Ovary (tissue), 9 donors: ENCODE results near the gene RSRC1. TPM values are rescaled to one million over a fixed set of nuclear protein-coding genes. Genes with fewer than 3 reads are reported as not detected.

ENCODE experiments used
- DNase-seq, 5 donors: peaks; one replicate each; pipeline ENCODE4 v3.0.0-alpha.2; 2019 to 2020
- H3K27ac ChIP-seq, 2 donors: fragments of 200-600 bp; one replicate each; pipeline versions ENCODE4 v1.5.1 to v1.8.0; 2019 to 2022
- H3K27me3 ChIP-seq: fragments of 200-600 bp; one replicate; pipeline ENCODE4 v1.8.0; 2022
- H3K36me3 ChIP-seq: fragments of 200-600 bp; sonication (generic); one replicate; pipeline ENCODE4 v1.5.1; 2019
- H3K4me1 ChIP-seq: one replicate; pipeline ENCODE4 v1.8.1; 2013; ENCODE audit warnings: mild to moderate bottlenecking, moderate library complexity; ENCODE audit not compliant: insufficient read depth
- H3K4me3 ChIP-seq: fragments of 200-600 bp; sonication (generic); one replicate; pipeline ENCODE4 v1.5.1; 2017
- H3K9me3 ChIP-seq, 2 donors: fragments of 200-600 bp in 1 of 2; sonication (generic) in 1 of 2; one replicate each; pipeline versions ENCODE4 v1.5.1 to v1.8.1; 2013 to 2019; ENCODE audit warnings: mild to moderate bottlenecking in 1 of 2, moderate library complexity in 1 of 2
- EP300 ChIP-seq: sonication (generic); formaldehyde crosslinking; IDR thresholded peaks from one replicate; pipeline ENCODE4 v1.6.1; 2017; ENCODE audit warnings: antibody characterized with exemption
- POLR2A ChIP-seq: fragments of 450-650 bp; IDR thresholded peaks from one replicate; pipeline ENCODE4 v1.6.1; 2017; ENCODE audit warnings: antibody characterized with exemption, mild to moderate bottlenecking, moderate library complexity
- WGBS, 3 donors: extraction: QIAGEN DNeasy Blood & Tissue Kit in 1 of 3; methylation state at CpG; one replicate each; pipeline versions ENCODE4 v1.1.5 to v1.1.7; 2013 to 2017; 5-methylcytosine and 5-hydroxymethylcytosine counted together
- intact Hi-C, 4 donors: fragments of 100-400 bp; cut with DNase I; formaldehyde crosslinking; loops; one replicate each; pipeline versions ENCODE4 v1.11.0 to v1.15.1; 2022 to 2023
- polyA plus RNA-seq, 2 donors: library from polyadenylated mRNA; stranded (reverse); fragments of 200-250 nt in 1 of 2; fragments of 350-450 nt in 1 of 2; fragmentation: Illumina TruSeq in 1 of 2; extraction: RNeasy Lipid Tissue Mini Kit (QIAGEN cat#74804) in 1 of 2; gene quantifications; one replicate each; pipeline ENCODE4 v1.2.3, GENCODE V29; 2013 to 2014
- total RNA-seq, 7 donors: library from RNA; depleted of rRNA in 2 of 7; stranded (reverse); fragments of >200 nt in 2 of 7; fragmentation: NEBNext Ultra II Directional in 3 of 7; extraction: Animal tissue kit (Norgen Biotek cat#: 25700) in 3 of 7; gene quantifications; one replicate each; pipeline versions ENCODE4 v1.1.0 to v1.2.4, GENCODE V29; 2016 to 2023
- TF ChIP-seq, protein P1 (sequence below), 3 donors: fragments of 450-650 bp in 2 of 3; fragments of 200-600 bp in 1 of 3; IDR thresholded peaks; one replicate each; pipeline versions ENCODE4 v1.5.1 to v1.8.0; 2016 to 2022; ENCODE audit warnings: antibody characterized with exemption in 3 of 3, mild to moderate bottlenecking in 1 of 3
- donor health status: DM: no; HTN: no; CAD: no; lungs with moderate emphysema.
- donor health status: DM: no; HTN: no; CAD: no.
- donor health status: Bipolar disorder and iron deficiency.
- donor health status: DM: yes; HTN: yes; CAD: no.
- donor health status: DM: no; HTN: no; CAD: no.
- donor health status: DM: yes; HTN: yes; CAD: no.

The RSRC1 gene
- total and polyA plus RNA-seq, 9 donors, result 13.4 to 45.1 (median 31.8) TPM

GRCh38 chr3:158572766-158573060 lies 462.8 kb downstream of the RSRC1 start:
- Histone ChIP-seq H3K9me3 (no peaks in the 10 kb centered on the region), H3K27ac (no peak overlapping the region), H3K4me1 (peaks cover 4% of the 10 kb centered on the region), H3K4me3 (no peak overlapping the region), H3K27me3 (no peaks in the 10 kb centered on the region), H3K36me3 (no peaks in the 10 kb centered on the region)
- peak in 1 of 5 donors; percentile 19 for DNase-seq
- intact Hi-C loops, result no loop called here
- TF ChIP-seq POLR2A (no peak), EP300 (no peak)
- TF ChIP-seq, protein P1, sequence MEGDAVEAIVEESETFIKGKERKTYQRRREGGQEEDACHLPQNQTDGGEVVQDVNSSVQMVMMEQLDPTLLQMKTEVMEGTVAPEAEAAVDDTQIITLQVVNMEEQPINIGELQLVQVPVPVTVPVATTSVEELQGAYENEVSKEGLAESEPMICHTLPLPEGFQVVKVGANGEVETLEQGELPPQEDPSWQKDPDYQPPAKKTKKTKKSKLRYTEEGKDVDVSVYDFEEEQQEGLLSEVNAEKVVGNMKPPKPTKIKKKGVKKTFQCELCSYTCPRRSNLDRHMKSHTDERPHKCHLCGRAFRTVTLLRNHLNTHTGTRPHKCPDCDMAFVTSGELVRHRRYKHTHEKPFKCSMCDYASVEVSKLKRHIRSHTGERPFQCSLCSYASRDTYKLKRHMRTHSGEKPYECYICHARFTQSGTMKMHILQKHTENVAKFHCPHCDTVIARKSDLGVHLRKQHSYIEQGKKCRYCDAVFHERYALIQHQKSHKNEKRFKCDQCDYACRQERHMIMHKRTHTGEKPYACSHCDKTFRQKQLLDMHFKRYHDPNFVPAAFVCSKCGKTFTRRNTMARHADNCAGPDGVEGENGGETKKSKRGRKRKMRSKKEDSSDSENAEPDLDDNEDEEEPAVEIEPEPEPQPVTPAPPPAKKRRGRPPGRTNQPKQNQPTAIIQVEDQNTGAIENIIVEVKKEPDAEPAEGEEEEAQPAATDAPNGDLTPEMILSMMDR (IDR thresholded peaks at IDR 0.05), result no peak
- WGBS, 3 donors, result 89 to 99% (median 92%) methylated on average over 8 of the region's 8 CpGs

GRCh38 chr3:158573714-158574113 lies 463.8 kb downstream of the RSRC1 start:
- Histone ChIP-seq H3K4me3 (no peak overlapping the region), H3K36me3 (no peaks in the 10 kb centered on the region), H3K27me3 (no peaks in the 10 kb centered on the region), H3K4me1 (peaks cover 4% of the 10 kb centered on the region), H3K9me3 (no peaks in the 10 kb centered on the region), H3K27ac (no peak overlapping the region)
- 88 to 95% (median 88%) methylated on average over 7 of the region's 7 CpGs for WGBS, 3 donors
- DNase-seq, result no peak
- intact Hi-C loops, result no loop called here
- no peak for TF ChIP-seq POLR2A
- TF ChIP-seq, protein P1 (IDR thresholded peaks at IDR 0.05), result no peak
- no peak for TF ChIP-seq EP300

DNA sequence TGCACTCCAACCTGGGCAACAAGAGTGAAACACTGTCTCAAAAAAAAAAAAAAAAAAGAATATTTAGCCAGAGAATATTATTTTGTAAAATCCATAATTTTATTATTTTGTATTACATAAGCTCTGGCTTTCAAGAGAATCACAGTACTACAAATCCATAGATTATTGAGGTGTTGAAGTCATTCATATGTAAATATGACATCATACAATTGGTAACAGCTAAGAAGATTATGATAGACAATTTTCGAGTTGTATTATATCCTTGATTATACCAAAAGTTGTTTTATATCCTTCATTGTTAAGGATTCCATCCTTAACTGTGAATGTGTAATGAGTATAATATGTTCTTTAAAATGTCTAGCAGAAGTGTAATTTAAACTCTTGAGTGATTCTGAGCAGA lies 464.8 kb downstream of the RSRC1 start:
- Histone ChIP-seq H3K9me3 (no peaks in the 10 kb centered on the region), H3K27me3 (no peaks in the 10 kb centered on the region), H3K4me1 (peaks cover 4% of the 10 kb centered on the region), H3K36me3 (no peaks in the 10 kb centered on the region), H3K27ac (no peak overlapping the region), H3K4me3 (no peak overlapping the region)
- WGBS, 3 donors, result 76 to 77% (median 77%) methylated on average over 1 of the region's 1 CpG
- no peak for DNase-seq
- intact Hi-C loops, result no loop called here
- TF ChIP-seq POLR2A (no peak), EP300 (no peak)
- TF ChIP-seq, protein P1 (IDR thresholded peaks at IDR 0.05), result no peak

DNA sequence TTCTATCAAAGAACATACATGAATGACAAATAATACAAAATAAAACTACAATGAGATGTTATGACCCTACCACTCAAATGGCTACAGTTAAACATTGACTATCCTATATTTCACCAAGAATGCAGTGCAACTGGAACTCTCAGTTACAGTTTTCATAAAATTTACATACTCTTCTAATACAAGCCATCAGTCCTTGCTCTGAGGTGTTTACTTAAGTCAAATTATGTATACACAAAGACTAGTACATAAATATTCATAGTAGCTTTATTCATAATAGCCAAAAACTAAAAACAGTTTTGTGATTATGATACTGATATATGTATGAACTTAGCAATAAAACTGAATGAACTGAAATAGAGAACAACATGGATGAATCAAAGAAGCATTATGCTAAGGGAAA lies 480.3 kb downstream of the RSRC1 start:
- H3K4me1 ChIP-seq, result no peaks in the 10 kb centered on the region
- H3K27me3 ChIP-seq, result no peaks in the 10 kb centered on the region
- H3K36me3 ChIP-seq, result no peaks in the 10 kb centered on the region
- no peak for DNase-seq
- TF ChIP-seq POLR2A (no peak), EP300 (no peak)
- TF ChIP-seq, protein P1 (IDR thresholded peaks at IDR 0.05), result no peak
- intact Hi-C loops, result no loop called here
- no peaks in the 10 kb centered on the region for H3K9me3 ChIP-seq
- no peak overlapping the region for H3K27ac ChIP-seq
- H3K4me3 ChIP-seq, result no peak overlapping the region

Other genes with a start within 250 kb of the RSRC1 start
- 1 to 10 TPM in 1 of 7 donors, under 1 TPM in 4, not detected in 2; 0.08 to 2.3 (median 0.15) TPM for gene SHOX2, start 3.7 kb upstream of the RSRC1 start, total RNA-seq
- gene SHOX2, start 3.7 kb upstream of the RSRC1 start, polyA plus RNA-seq, result under 1 TPM; 0.13 to 0.68 TPM